AG09319 (cell line): ENCODE results near the gene CSRP1.
A peak's percentile ranks its signal among the peaks of the same experiment; 100 is the strongest.

Experiments
- DNase-seq: peaks from one replicate; pipeline ENCODE4 v3.0.0-alpha.2; 2010; ENCODE audit warnings: low read depth; ENCODE audit errors: extremely low read depth
- CTCF ChIP-seq: IDR thresholded peaks from 2 replicates; pipeline ENCODE4 v1.5.1; 2011; ENCODE audit warnings: low read depth, mild to moderate bottlenecking, inconsistent platforms, low read length, moderate library complexity

The CSRP1 gene

GRCh38 chr1:201452866-201453265 is 54.1 kb downstream of the CSRP1 start:
- no peak for TF ChIP-seq CTCF
- DNase-seq = no peak

GRCh38 chr1:201450721-201451291 is 56.1 kb downstream of the CSRP1 start:
- no peak for TF ChIP-seq CTCF
- no peak for DNase-seq

- no peak for DNase-seq
These were observed 57.9 kb downstream of the CSRP1 start for GRCh38 chr1:201448990-201449389.

GRCh38 chr1:201447903-201448871 is 58.7 kb downstream of the CSRP1 start:
- peak; percentile 42 for DNase-seq

More at GRCh38 chr1:201448990-201449389, 57.9 kb downstream of the CSRP1 start:
- no peak for TF ChIP-seq CTCF

GRCh38 chr1:201445310-201445709 is 61.6 kb downstream of the CSRP1 start:
- DNase-seq = no peak
- no peak for TF ChIP-seq CTCF

More at GRCh38 chr1:201447903-201448871, 58.7 kb downstream of the CSRP1 start:
- TF ChIP-seq CTCF = peak; percentile 85

- no peak for TF ChIP-seq CTCF
- no peak for DNase-seq
These were observed 62.1 kb downstream of the CSRP1 start for GRCh38 chr1:201444792-201445191.

GRCh38 chr1:201443747-201444146 is 63.2 kb downstream of the CSRP1 start:
- TF ChIP-seq CTCF = no peak
- no peak for DNase-seq
